K562 (cell line): Measurements from ENCODE around the gene SRSF11. TPM values are rescaled to one million over a fixed set of nuclear protein-coding genes. Genes with fewer than 3 reads are reported as not detected.

Experiments used
- CTCF ChIP-seq, 3 experiments: IDR thresholded peaks in 2 of 3; conservative IDR thresholded peaks in 1 of 3; 2 replicates each; pipeline ENCODE4 v1.5.1; 2011 to 2012; ENCODE audit warnings: low read length in 3 of 3, mild to moderate bottlenecking in 3 of 3, control low read depth in 2 of 3, improper control_type of control experiment in 1 of 3, inconsistent platforms in 1 of 3, low read depth in 1 of 3, mixed read lengths in 1 of 3, moderate library complexity in 1 of 3; ENCODE audit not compliant: insufficient read depth in 2 of 3
- HDAC1 ChIP-seq, 2 experiments: fragments of 450-650 bp; IDR thresholded peaks; 2 replicates each; pipeline ENCODE4 v1.6.1; 2016 to 2017; ENCODE audit warnings: inconsistent platforms in 1 of 2, mild to moderate bottlenecking in 1 of 2, moderate library complexity in 1 of 2
- HOMEZ ChIP-seq: fragments of 250-450 bp; sonication (Bioruptor Pico); IDR thresholded peaks from 2 replicates; pipeline ENCODE4 v1.4.0; 2020; ENCODE audit warnings: mild to moderate bottlenecking, moderate library complexity
- KLF13 ChIP-seq: fragments of 450-650 bp; IDR thresholded peaks from 2 replicates; pipeline ENCODE4 v1.6.1; 2016; ENCODE audit warnings: missing genetic modification characterization, low read depth, mild to moderate bottlenecking, missing compliant biosample characterization, moderate library complexity, borderline replicate concordance
- MAFK ChIP-seq: IDR thresholded peaks from 2 replicates; pipeline ENCODE4 v1.6.1; 2011; ENCODE audit warnings: low read length, improper control_type of control experiment
- MAX ChIP-seq: sonication (generic); formaldehyde crosslinking; IDR thresholded peaks from 2 replicates; pipeline ENCODE4 v1.9.0; 2022; ENCODE audit warnings: mild to moderate bottlenecking, missing genetic modification reagents
- MLX ChIP-seq, 2 experiments: fragments of 450-650 bp in 1 of 2; sonication (generic) in 1 of 2; formaldehyde crosslinking; conservative IDR thresholded peaks; 2 replicates each; pipeline versions ENCODE4 v1.4.0 to v1.8.1; 2020 to 2022; ENCODE audit warnings: mild to moderate bottlenecking in 1 of 2, missing genetic modification reagents in 1 of 2
- NBN ChIP-seq: fragments of 450-650 bp; IDR thresholded peaks from 2 replicates; pipeline ENCODE4 v1.6.1; 2016; ENCODE audit warnings: low read depth, mild to moderate bottlenecking
- POLR2AphosphoS5 ChIP-seq: IDR thresholded peaks from 2 replicates; pipeline ENCODE4 v1.6.1; 2011; ENCODE audit warnings: mild to moderate bottlenecking, low read depth, low read length, moderate library complexity; ENCODE audit not compliant: control insufficient read depth, insufficient read depth
- PRDM10 ChIP-seq: fragments of 450-650 bp; IDR thresholded peaks from 2 replicates; pipeline ENCODE4 v1.6.1; 2018; ENCODE audit not compliant: partially characterized antibody
- RHOXF2B ChIP-seq: fragments of 250-450 bp; sonication (Bioruptor Pico); conservative IDR thresholded peaks from 2 replicates; pipeline ENCODE4 v1.5.1; 2021
- SRF ChIP-seq, 2 experiments: fragments of 250-450, 450-650 bp in 1 of 2; sonication (Bioruptor Pico) in 1 of 2; sonication (generic) in 1 of 2; formaldehyde crosslinking; IDR thresholded peaks; 2 replicates each; pipeline versions ENCODE4 v1.5.0 to v1.5.1; 2020 to 2022; ENCODE audit warnings: mild to moderate bottlenecking in 1 of 2, missing genetic modification reagents in 1 of 2
- ZMIZ1 ChIP-seq, 2 experiments: fragments of 150-350 bp in 1 of 2; IDR thresholded peaks; 2 replicates each; pipeline ENCODE4 v1.6.1; 2012 to 2016; ENCODE audit warnings: low read depth in 2 of 2, low read length in 2 of 2, mild to moderate bottlenecking in 1 of 2, moderate library complexity in 1 of 2
- polyA plus RNA-seq, 8 experiments: library from polyadenylated mRNA; depleted of rRNA in 4 of 8; stranded (reverse) in 5 of 8; unstranded in 3 of 8; fragments of >200 nt; fragmentation: Nextera tagmentation in 2 of 8; fragmentation: Illumina TruSeq in 1 of 8; extraction: Ambion mirVana in 2 of 8; extraction: Trizol in 1 of 8; gene quantifications; 2 replicates each; pipeline versions ENCODE4 v1.2.1 to v1.2.3, GENCODE V29; 2011 to 2014; ENCODE audit warnings: inconsistent platforms in 1 of 8, missing spikeins in 1 of 8
- total RNA-seq, 7 experiments: library from RNA; depleted of rRNA in 6 of 7; stranded (reverse); fragments of >200 nt in 6 of 7; fragmentation: Illumina TruSeq in 2 of 7; extraction: Trizol in 2 of 7; gene quantifications; 2 replicates each; pipeline versions ENCODE4 v1.2.1 to v1.2.3, GENCODE V29; 2011 to 2021; ENCODE audit warnings: low replicate concordance in 1 of 7

SRSF11 gene
- total and polyA plus RNA-seq, 9 of the 15 experiments (the other 6 are each of a cell fraction or from before 2014, with no cell fraction given) = 76.9 to 418 (median 190) TPM

GRCh38 chr1:70205434-70206118, 15.6 kb upstream of the SRSF11 start, which contains the start of gene LRRC40 (continued):
- 0 out of 4 replicates have a peak, but pooled peaks of 1 of the 2 experiments have one; percentile 65 for TF ChIP-seq ZMIZ1 (IDR thresholded peaks at IDR 0.05; ENCODE audit: low read depth in 2 of 2, low read length in 2 of 2)
- no peak for TF ChIP-seq HOMEZ (CRISPR knock-in tag)
- peak; percentile 80 for TF ChIP-seq NBN
- peak; percentile 84 for TF ChIP-seq POLR2AphosphoS5
- 0 out of 6 replicates have a peak, but pooled peaks of 2 of the 3 experiments have one; percentile 1 to 27 for TF ChIP-seq CTCF (IDR thresholded peaks at IDR 0.05 in 2 of 3, conservative IDR thresholded peaks at IDR 0.05 in 1 of 3; ENCODE audit: insufficient read depth in 2 of 3, low read depth in 1 of 3, low read length in 3 of 3)
- peak; percentile 19; the same call in 1 of the 2 replicates for TF ChIP-seq KLF13 (tag)
- peak; percentile 9; the same call in 1 of the 2 replicates for TF ChIP-seq MAFK
- peak; percentile 92 for TF ChIP-seq MAX
- 0 out of 4 replicates have a peak, but pooled peaks of 1 of the 2 experiments have one; percentile 10 for TF ChIP-seq SRF (CRISPR knock-in tag; IDR thresholded peaks at IDR 0.05)
- peak in 1 of 2 experiments; percentile 73; a peak in 2 of 4 replicates for TF ChIP-seq HDAC1 (IDR thresholded peaks at IDR 0.05)
- TF ChIP-seq MLX (CRISPR knock-in tag; conservative IDR thresholded peaks at IDR 0.05) = 0 out of 4 replicates have a peak, but pooled peaks of 1 of the 2 experiments have one; percentile 27
- no peak for TF ChIP-seq RHOXF2B (CRISPR knock-in tag)
- peak; percentile 5 for TF ChIP-seq PRDM10
